GM08714 (cell line): ENCODE measurements around the gene NDRG4.

Experiments used
- H3K4me3 ChIP-seq: fragments of 200-500 bp; sonication (Bioruptor generic); 2 replicates; pipeline ENCODE4 v1.5.1; 2014; ENCODE audit warnings: mild to moderate bottlenecking, low read length, inconsistent platforms
- ZNF274 ChIP-seq: IDR thresholded peaks from 2 replicates; pipeline ENCODE4 v1.6.1; 2012; ENCODE audit warnings: mild to moderate bottlenecking, low read depth, low read length

The NDRG4 gene, protein sequence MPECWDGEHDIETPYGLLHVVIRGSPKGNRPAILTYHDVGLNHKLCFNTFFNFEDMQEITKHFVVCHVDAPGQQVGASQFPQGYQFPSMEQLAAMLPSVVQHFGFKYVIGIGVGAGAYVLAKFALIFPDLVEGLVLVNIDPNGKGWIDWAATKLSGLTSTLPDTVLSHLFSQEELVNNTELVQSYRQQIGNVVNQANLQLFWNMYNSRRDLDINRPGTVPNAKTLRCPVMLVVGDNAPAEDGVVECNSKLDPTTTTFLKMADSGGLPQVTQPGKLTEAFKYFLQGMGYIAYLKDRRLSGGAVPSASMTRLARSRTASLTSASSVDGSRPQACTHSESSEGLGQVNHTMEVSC

GRCh38 chr16:58499615-58500351 lies at the start of gene NDRG4:
TSS of gene NDRG4 (plus strand) at chr16:58500143. CDS start at chr16:58500249, 106 bp downstream.
- no peak within 1 kb of the TSS; the same call in 1 of the 2 replicates for H3K4me3 ChIP-seq
- no peak for TF ChIP-seq ZNF274

- no peak for TF ChIP-seq ZNF274
- H3K4me3 ChIP-seq: no peak overlapping the region
Measured at GRCh38 chr16:58450590-58450989, 49.4 kb upstream of the NDRG4 start.

GRCh38 chr16:58451265-58451689 lies 48.7 kb upstream of the NDRG4 start:
- no peak overlapping the region for H3K4me3 ChIP-seq
- TF ChIP-seq ZNF274: no peak

DNA sequence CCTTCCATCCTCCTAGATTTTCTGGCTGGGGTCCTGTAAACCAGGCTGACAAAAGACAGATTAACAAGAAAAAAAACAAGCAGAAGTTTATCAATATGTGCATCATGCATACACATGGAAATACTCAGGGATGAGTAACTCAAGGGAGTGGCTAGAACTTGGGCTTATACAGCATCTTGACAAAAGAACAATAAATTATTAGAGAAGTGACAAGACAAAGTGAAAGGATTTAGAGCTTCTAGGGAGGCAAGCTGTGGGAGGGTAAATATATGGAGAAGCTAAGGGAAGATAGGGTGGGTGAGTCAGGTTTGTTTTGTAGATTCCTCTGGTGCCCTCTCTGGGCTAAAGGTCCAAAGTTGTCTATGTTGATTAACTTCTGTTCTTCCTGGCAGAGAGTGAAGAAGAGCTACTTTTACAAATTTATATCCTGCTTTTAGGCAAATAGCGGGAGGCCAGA lies 48.0 kb upstream of the NDRG4 start:
- H3K4me3 ChIP-seq: no peak overlapping the region
- TF ChIP-seq ZNF274: no peak

- no peak overlapping the region for H3K4me3 ChIP-seq
- TF ChIP-seq ZNF274: no peak
Measured at GRCh38 chr16:58452640-58453039, 47.3 kb upstream of the NDRG4 start.

DNA sequence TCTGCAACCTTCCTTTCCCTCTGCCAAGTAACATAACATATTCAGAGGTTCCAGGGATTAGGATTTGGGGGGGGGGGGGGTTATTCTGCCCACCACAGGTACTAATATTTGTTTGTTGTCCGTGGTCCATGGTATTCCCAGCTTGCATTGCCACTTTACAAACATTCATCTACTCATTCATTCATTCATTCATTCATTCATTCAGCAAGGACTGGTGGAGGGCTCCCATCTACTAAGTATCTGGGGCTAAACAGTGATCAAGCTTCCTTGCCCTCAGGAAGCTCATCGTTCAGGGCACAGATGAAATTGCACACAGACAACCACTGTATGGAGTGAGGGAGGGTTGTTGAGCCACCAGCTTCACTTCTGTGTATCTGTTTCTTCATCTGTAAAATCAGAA lies 45.8 kb upstream of the NDRG4 start:
- TF ChIP-seq ZNF274: no peak
- no peak overlapping the region for H3K4me3 ChIP-seq

DNA sequence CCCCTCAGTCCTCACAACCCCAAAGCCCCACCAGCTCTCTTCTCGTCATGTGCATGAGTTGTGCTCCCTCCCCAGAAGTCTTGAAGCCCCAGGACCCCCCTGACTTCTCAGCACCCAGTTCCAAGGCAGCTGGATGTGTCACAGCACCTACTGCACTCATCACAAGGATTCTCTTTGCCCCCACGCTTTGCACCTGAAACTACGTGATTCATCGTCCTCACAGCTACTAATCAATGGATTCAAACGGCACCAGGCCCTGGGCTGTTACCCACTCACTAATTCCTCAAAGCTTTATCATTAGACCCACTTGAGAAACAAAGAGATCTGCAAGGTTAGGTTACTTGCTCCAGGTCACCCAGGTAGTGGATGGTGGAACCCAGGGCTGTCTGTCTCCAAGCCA lies 45.1 kb upstream of the NDRG4 start:
- no peak overlapping the region for H3K4me3 ChIP-seq
- TF ChIP-seq ZNF274: no peak

GRCh38 chr16:58455750-58456149 lies 44.2 kb upstream of the NDRG4 start:
- TF ChIP-seq ZNF274: no peak
- no peak overlapping the region for H3K4me3 ChIP-seq

- H3K4me3 ChIP-seq: no peak overlapping the region
- TF ChIP-seq ZNF274: no peak
Measured at GRCh38 chr16:58456193-58456592, 43.8 kb upstream of the NDRG4 start.

- TF ChIP-seq ZNF274: no peak
- H3K4me3 ChIP-seq: no peak overlapping the region
Measured at GRCh38 chr16:58458606-58459343, 41.2 kb upstream of the NDRG4 start.

GRCh38 chr16:58459344-58460218 lies 40.4 kb upstream of the NDRG4 start:
- TF ChIP-seq ZNF274: no peak
- H3K4me3 ChIP-seq: no peak overlapping the region

GRCh38 chr16:58460219-58460610 lies 39.7 kb upstream of the NDRG4 start:
- no peak for TF ChIP-seq ZNF274
- no peak overlapping the region for H3K4me3 ChIP-seq

DNA sequence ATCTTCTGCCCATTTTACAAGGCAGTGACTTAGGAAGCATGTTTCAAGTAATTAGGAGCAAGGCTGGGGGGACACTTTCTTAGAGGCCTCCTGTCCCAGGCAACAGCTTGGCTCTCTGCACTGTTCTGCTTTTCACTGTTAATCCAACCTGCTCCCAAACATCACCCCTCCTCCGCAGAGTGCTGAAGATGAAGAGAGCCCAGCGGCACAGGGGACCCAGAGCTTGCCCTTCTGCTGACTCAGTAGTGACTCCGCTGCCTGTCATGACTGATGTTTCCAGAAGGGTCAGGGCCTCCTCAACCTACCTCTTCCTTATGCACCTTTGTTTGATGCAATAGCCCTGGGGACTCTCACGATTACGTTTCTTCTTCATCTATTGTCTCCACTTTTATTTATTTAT lies 38.9 kb upstream of the NDRG4 start:
- H3K4me3 ChIP-seq: no peak overlapping the region
- no peak for TF ChIP-seq ZNF274
